NCI-H1694 (cell line): ENCODE results near the gene KCNMA1.

ENCODE experiments used
- DNase-seq: peaks from one replicate; lab custom pipeline; 2025; lab: John Stamatoyannopoulos, UW

Gene KCNMA1

GRCh38 chr10:77297393-77297739 lies 340.2 kb downstream of the KCNMA1 start:
- no peak for DNase-seq

DNA sequence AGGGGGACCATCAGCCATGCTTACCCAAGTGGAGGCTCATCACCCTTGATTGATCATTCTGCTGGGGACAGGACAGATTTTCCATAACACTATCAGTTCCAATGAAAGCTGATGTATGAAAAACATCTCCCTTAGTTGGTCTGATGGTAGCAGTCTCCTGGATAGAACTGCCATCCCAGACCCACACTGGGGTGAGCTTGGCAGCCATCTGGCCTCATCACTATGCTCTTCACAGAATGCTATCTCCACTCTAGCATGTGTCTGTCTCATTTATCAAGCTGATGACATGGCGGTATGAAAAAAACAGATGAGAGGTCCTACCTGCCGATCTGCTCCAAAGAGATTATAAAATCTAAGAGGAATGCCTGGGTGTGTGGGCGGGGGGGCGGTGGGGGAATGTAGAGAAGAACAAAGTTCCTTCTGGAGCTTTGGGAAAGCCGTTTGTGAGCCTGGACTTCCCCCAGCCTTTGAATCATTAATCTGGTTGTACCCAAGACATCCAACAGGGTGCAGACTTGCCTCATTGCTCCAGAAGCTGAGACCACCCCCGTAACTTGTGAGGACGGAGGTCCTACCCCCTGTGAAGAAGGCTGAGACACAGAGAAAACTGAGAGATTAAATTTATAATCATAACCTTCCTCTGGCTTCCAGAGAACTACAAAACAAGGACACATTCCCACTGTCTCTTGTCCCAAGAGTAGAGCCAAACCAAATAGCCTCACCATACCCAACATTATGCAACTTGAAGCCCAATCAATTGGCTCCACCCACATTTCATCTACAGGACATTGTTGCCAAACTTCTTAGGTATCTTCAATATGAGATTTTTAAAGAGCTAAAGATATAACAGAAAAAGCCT lies 340.8 kb downstream of the KCNMA1 start:
- DNase-seq, result peak; percentile 77

GRCh38 chr10:77293773-77294172 lies 343.8 kb downstream of the KCNMA1 start:
- peak; percentile 14 for DNase-seq

DNA sequence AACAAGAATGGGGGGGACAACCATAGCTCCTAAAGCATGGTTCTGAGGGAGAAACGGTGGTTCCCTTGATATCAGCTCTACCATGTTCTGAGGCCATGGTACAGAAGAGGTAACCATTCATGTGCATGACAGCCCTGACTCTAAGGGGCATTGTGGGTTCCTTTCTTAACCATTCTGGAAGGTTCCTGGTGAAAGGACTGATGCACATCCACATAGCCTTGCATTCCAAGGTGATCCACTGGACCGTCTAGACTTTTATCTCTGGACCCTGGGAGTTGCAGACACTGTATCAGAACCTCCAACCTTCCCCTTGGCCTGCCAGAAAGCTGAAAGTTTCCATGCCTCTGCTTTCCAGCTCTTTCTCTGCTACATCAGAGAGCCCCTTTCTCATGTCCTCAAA lies 344.3 kb downstream of the KCNMA1 start:
- no peak for DNase-seq

DNA sequence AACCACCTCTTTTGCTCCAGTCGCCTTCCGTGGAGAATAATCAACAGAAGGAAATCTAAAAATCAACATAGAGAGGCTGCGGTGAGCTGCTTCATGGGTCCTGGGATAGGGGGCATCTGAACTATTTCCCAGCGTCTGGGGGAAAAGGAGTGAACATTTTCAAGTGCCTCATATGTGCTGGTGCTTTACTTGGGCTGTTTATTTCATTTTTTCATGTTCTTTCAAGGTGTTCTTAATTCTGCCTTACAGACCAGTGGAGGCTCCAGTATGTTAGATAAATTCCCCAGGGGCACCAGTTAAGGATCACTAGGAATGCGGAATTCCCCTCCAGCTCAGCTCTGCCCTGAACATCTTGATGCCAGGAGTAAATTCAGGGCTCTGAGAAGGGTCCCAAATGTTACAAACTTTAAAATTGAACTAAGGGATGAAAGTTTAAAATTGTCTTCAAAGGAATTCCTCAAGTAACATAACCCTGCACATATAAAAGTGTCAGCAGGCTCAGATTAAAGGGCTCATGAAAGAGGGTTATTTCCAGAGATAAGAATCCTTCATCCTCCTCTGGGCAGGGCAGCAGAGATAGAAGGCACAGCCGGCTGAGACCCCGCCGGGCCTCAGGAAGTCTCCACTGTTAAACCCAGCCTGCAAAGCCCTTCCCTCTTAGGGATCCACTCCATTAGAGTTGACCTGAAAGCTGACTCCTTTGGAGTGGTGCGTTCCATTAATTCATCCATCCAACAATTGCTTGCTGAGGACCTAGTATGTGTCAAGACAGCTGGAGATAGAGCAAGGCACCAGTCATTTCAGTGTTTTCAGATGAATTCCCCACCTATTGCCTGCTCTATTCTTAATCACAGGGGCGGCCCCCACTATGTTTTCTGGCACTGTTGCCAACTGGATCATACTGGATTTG lies 345.8 kb downstream of the KCNMA1 start:
- no peak for DNase-seq

GRCh38 chr10:77290528-77291155 lies 347.0 kb downstream of the KCNMA1 start:
- DNase-seq, result no peak

DNA sequence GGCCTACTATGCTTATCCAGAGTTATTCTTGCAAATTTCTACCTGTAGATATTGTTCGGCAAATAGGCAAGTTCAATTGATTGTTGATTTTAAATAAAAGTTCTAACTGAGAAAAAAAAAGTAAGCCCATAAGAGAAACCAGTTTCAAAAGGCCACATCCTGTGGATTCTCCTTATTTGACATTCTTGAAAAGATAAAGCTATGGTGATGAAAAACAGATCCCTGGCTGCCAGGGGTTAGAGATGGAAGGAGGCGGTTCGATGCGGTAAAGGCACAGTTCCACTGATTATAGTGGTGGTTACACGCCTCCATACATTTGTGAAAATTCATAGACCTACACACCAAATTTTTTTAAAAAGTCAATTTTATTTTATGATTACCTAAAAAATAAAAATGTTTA lies 347.8 kb downstream of the KCNMA1 start:
- DNase-seq, result no peak

- no peak for DNase-seq
Observed at GRCh38 chr10:77289027-77289501, 348.5 kb downstream of the KCNMA1 start.

DNA sequence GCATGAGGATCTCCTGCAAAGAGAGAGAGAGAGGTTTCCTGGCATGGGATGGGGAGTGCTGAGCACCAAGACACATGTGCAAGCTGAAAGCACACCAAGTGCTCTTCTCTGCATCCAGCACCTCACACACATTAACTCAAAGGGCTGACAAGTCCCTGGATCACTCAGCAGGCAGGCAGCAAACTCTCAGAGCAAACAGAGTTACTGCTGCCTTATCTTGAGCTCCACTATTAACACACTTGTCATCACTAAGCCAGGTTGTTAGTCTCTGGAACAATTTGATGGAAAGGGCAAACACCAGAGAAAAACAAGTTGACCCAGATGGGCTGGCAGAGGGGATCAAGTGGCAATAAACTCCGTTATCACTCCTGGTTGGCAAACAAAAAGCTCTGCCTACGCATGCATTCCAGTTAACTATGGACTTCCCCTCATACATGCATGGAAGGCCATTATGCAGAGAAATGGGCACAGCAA lies 349.9 kb downstream of the KCNMA1 start:
- peak; percentile 36 for DNase-seq

GRCh38 chr10:77286531-77287508 lies 350.8 kb downstream of the KCNMA1 start:
- DNase-seq, result peak; percentile 73

- no peak for DNase-seq
Observed at GRCh38 chr10:77285529-77286182, 352.0 kb downstream of the KCNMA1 start.

- DNase-seq, result no peak
Observed at GRCh38 chr10:77284797-77285196, 352.8 kb downstream of the KCNMA1 start.

DNA sequence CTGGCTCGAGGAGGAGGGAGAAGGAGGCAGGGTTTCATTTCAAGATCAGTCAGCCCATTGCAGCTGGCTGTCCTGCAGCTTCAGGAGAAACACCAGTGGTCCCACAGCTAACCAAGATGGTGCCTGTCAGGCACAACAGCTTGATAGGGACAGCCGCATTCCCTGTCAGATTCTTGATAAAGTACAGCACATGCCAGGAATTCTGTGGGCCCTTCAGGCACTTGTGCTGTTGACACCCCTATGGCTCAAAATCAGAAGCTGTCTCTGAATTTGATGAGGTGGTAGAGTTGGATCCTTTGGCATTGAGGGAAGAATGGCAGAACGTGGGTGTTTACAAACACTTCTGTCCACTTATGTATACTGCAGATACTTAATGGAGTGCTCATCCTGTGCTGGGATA lies 354.3 kb downstream of the KCNMA1 start:
- no peak for DNase-seq

GRCh38 chr10:77282163-77282562 lies 355.4 kb downstream of the KCNMA1 start:
- DNase-seq, result no peak

DNA sequence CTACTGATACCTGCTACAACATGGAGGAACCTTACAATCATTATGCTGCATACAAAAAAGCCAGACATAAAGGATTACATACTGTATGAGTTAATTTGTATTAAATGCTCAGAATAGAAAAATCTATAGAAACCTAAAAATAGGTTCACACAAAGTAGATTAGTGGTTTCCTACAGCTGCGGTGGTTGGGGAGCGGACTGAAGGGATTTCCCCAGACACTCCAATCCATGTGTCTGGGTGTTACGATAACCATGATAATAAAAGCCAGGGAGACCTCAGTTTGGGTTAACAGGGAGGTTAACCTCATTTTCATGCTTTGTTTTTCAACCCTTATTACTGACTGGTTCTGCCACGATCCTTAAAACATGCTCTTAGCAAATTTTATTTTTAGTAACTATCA lies 355.9 kb downstream of the KCNMA1 start:
- no peak for DNase-seq

DNA sequence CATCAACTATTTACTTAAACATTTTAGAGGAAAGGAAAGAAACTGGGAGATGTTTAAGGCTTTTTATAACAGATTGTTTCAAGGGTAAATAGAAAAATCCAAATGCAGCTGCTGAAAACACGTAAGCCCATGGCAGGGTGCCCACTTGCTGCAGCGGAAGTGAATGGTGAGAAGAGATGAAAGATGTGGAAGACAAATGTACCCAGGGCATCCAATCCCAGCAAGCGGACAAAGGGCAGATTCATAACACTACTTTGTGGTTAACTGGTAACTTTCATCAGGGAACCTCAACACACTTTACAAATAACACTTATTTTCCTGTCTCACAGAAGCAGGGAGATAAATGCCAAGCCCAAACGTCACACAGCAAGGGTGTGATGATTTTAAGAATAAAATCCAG lies 358.4 kb downstream of the KCNMA1 start:
- DNase-seq, result no peak

DNA sequence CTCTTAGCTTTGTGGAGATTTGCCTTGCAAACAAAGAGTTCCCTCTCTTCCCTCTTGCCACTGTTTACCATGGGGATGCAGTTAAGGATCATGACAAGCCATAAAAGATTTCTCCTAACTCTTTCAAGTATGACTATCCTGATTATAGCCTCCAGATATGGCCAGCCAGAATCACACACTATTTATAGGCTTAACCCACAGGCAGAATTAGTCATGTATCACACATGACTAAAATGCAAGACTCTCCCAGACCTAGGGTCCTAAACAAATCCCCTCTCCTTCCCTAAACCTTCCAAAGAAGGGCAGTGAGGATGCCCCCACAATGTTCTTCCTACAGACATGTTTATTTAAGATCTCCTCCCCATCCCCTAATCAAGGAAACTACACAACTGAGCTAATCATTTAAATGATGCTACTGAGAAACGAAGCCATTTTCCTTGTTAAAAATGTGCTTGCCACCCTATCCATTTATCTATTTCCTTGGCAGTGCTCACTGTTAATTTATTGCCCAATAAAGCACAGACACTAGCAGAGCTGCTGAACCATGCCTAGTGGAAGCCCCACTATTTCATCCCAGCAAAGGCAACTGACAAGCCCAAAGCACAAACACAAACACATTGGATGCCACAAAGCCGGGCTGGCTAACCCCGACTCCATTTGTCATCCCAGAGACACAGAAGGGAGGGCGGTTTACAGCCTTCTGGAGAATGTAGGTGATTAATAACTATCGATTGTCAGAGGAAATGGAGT lies 363.4 kb downstream of the KCNMA1 start:
- DNase-seq, result no peak

DNA sequence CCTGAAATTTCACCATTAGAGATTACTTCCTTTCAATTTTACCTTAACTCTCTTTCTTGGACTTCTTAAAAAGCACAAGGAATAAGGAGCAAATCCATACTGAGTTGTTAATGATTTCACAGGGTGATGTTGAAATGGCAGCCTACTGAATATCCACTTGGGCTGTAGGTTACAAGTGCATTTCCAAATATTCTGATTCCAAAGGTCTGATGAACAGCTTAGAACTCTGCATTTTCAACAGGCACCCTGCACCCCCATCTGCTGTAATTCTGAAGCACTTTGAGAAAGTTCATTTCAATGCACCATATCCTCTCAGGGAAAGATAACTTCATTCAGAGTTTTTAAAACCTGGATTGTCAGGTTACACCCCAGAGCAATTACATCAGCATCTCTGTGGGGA lies 368.4 kb downstream of the KCNMA1 start:
- DNase-seq, result no peak

GRCh38 chr10:77268721-77269120 lies 368.9 kb downstream of the KCNMA1 start:
- no peak for DNase-seq
